Stomach (tissue), 9 donors: ENCODE measurements around the gene ABTB2. TPM values are rescaled to one million over a fixed set of nuclear protein-coding genes. Genes with fewer than 3 reads are reported as not detected.
A peak's percentile ranks its signal among the peaks of the same experiment; 100 is the strongest.

ENCODE experiments used
- DNase-seq, 2 donors: peaks; one replicate each; pipeline versions ENCODE4 v3.0.0 to v3.0.0-alpha.2; 2013 to 2019
- H3K27ac ChIP-seq, 5 donors: fragments of 200-600 bp in 4 of 5; sonication (generic) in 4 of 5; one replicate each; pipeline ENCODE4 v1.5.1; 2013 to 2019; ENCODE audit warnings: mild to moderate bottlenecking in 1 of 5, moderate library complexity in 1 of 5
- H3K27me3 ChIP-seq, 3 donors: fragments of 200-600 bp; sonication (generic); one replicate each; pipeline ENCODE4 v1.5.1; 2017 to 2019; ENCODE audit warnings: mixed run types in 1 of 3
- H3K36me3 ChIP-seq, 4 donors: fragments of 200-600 bp; sonication (generic); 1 replicate in 3 of 4; 2 replicates in 1 of 4; pipeline ENCODE4 v1.5.1; 2016 to 2019
- H3K4me1 ChIP-seq, 4 donors: fragments of 200-600 bp; sonication (generic); one replicate each; pipeline ENCODE4 v1.5.1; 2016 to 2019
- H3K4me3 ChIP-seq, 4 donors: fragments of 200-600 bp; sonication (generic) in 3 of 4; one replicate each; pipeline ENCODE4 v1.5.1; 2016 to 2019; ENCODE audit warnings: mild to moderate bottlenecking in 1 of 4
- H3K9me3 ChIP-seq, 4 donors: fragments of 200-600 bp; sonication (generic); one replicate each; pipeline ENCODE4 v1.5.1; 2016 to 2019
- CTCF ChIP-seq, 7 experiments: fragments of 450-650 bp in 4 of 7; fragments of 200-600 bp in 3 of 7; sonication (generic) in 3 of 7; IDR thresholded peaks; one replicate each; pipeline ENCODE4 v1.5.1; 2016 to 2019; ENCODE audit warnings: antibody characterized with exemption in 7 of 7, control low read depth in 2 of 7, mild to moderate bottlenecking in 1 of 7
- EP300 ChIP-seq: sonication (generic); formaldehyde crosslinking; IDR thresholded peaks from one replicate; pipeline ENCODE4 v1.6.1; 2017; ENCODE audit warnings: antibody characterized with exemption
- POLR2A ChIP-seq, 4 donors: fragments of 450-650 bp; IDR thresholded peaks; one replicate each; pipeline ENCODE4 v1.6.1; 2016; ENCODE audit warnings: antibody characterized with exemption in 4 of 4, control low read depth in 2 of 4, mild to moderate bottlenecking in 1 of 4, moderate library complexity in 1 of 4
- POLR2AphosphoS5 ChIP-seq, 3 donors: sonication (generic); formaldehyde crosslinking; IDR thresholded peaks; one replicate each; pipeline ENCODE4 v1.6.1; 2016; ENCODE audit warnings: antibody characterized with exemption in 3 of 3
- WGBS, 5 donors: extraction: QIAGEN DNeasy Blood & Tissue Kit in 3 of 5; methylation state at CpG; one replicate each; pipeline versions ENCODE4 v1.1.5 to v1.1.7; 2013 to 2018; 5-methylcytosine and 5-hydroxymethylcytosine counted together
- intact Hi-C: fragments of 100-400 bp; cut with DNase I; formaldehyde crosslinking; loops from one replicate; pipeline ENCODE4 v1.15.1; 2023; ENCODE audit warnings: low total_unique reads
- polyA plus RNA-seq, 3 donors: library from polyadenylated mRNA; stranded (reverse); fragments of 200-250 nt; gene quantifications; one replicate each; pipeline ENCODE4 v1.2.3, GENCODE V29; 2013
- total RNA-seq, 5 donors: library from RNA; depleted of rRNA; stranded (reverse); fragments of >200 nt; gene quantifications; one replicate each; pipeline versions ENCODE4 v1.1.0 to v1.2.3, GENCODE V29; 2014 to 2016
- donor health status: healthy with polysubstance abuse.
- donor health status: Bipolar disorder and iron deficiency.
- donor health status: healthy.

Gene ABTB2
- total and polyA plus RNA-seq, 8 donors = 0.58 to 12.7 (median 2.2) TPM

GRCh38 chr11:34344768-34345539 is 12.9 kb downstream of the ABTB2 start:
- WGBS, 5 donors = 45 to 69% (median 56%) methylated on average over 8 of the region's 8 CpGs
- Histone ChIP-seq H3K9me3 (no peaks in the 10 kb centered on the region), H3K4me3 (no peak overlapping the region), H3K27me3 (no peaks in the 10 kb centered on the region), H3K27ac (peak overlapping the region in 3 of 5 donors; percentile 32 to 56 (median 54)), H3K4me1 (peaks cover 13 to 67% (median 44%) of the 10 kb centered on the region in 4 donors), H3K36me3 (no peaks in the 10 kb centered on the region)
- peak; percentile 49 to 76 for DNase-seq
- TF ChIP-seq POLR2A (IDR thresholded peaks at IDR 0.05) = no peak
- no peak for TF ChIP-seq EP300
- intact Hi-C loops = no loop called here

- WGBS, 5 donors = 58 to 81% (median 69%) methylated on average over 6 of the region's 6 CpGs
- Histone ChIP-seq H3K4me1 (peaks cover 13 to 67% (median 43%) of the 10 kb centered on the region in 4 donors), H3K9me3 (no peaks in the 10 kb centered on the region), H3K27me3 (no peaks in the 10 kb centered on the region), H3K36me3 (no peaks in the 10 kb centered on the region), H3K27ac (no peak overlapping the region), H3K4me3 (no peak overlapping the region)
- TF ChIP-seq EP300 = no peak
- TF ChIP-seq CTCF (IDR thresholded peaks at IDR 0.05) = no peak
- no peak for TF ChIP-seq POLR2A (IDR thresholded peaks at IDR 0.05)
- TF ChIP-seq POLR2AphosphoS5 (IDR thresholded peaks at IDR 0.05) = no peak
- no peak for DNase-seq
- intact Hi-C loops = no loop called here
Observed at GRCh38 chr11:34344410-34344767, 13.4 kb downstream of the ABTB2 start.

- intact Hi-C loops = no loop called here
- peaks cover 13 to 60% (median 41%) of the 10 kb centered on the region in 4 donors for H3K4me1 ChIP-seq
- no peaks in the 10 kb centered on the region for H3K27me3 ChIP-seq
- H3K36me3 ChIP-seq = no peaks in the 10 kb centered on the region
- no peaks in the 10 kb centered on the region for H3K9me3 ChIP-seq
- DNase-seq = no peak
- H3K4me3 ChIP-seq = no peak overlapping the region
- peak overlapping the region in 1 of 5 donors; percentile 18 for H3K27ac ChIP-seq
- TF ChIP-seq POLR2AphosphoS5 (IDR thresholded peaks at IDR 0.05) (no peak), CTCF (IDR thresholded peaks at IDR 0.05) (no peak), POLR2A (IDR thresholded peaks at IDR 0.05) (no peak), EP300 (no peak)
- WGBS, 5 donors = 89 to 96% (median 93%) methylated on average over 6 of the region's 6 CpGs
Observed at GRCh38 chr11:34343686-34344085, 14.1 kb downstream of the ABTB2 start.

GRCh38 chr11:34343153-34343552 is 14.7 kb downstream of the ABTB2 start:
- Histone ChIP-seq H3K9me3 (no peaks in the 10 kb centered on the region), H3K27ac (peak overlapping the region in 1 of 5 donors; percentile 18), H3K36me3 (no peaks in the 10 kb centered on the region), H3K4me1 (peaks cover 13 to 55% (median 38%) of the 10 kb centered on the region in 4 donors), H3K27me3 (no peaks in the 10 kb centered on the region), H3K4me3 (no peak overlapping the region)
- DNase-seq = no peak
- intact Hi-C loops = no loop called here
- WGBS, 5 donors = 92 to 97% (median 95%) methylated on average over 3 of the region's 3 CpGs
- TF ChIP-seq EP300 = no peak
- no peak for TF ChIP-seq CTCF (IDR thresholded peaks at IDR 0.05)
- no peak for TF ChIP-seq POLR2AphosphoS5 (IDR thresholded peaks at IDR 0.05)
- TF ChIP-seq POLR2A (IDR thresholded peaks at IDR 0.05) = no peak
